CD4-positive, alpha-beta T cell treated with Interleukin-15 for 1 hour (primary cell): ENCODE data around the gene CDH12.

Source experiments
- DNase-seq: peaks from one replicate; pipeline ENCODE4 v3.0.0-alpha.2; 2020

Gene CDH12

DNA sequence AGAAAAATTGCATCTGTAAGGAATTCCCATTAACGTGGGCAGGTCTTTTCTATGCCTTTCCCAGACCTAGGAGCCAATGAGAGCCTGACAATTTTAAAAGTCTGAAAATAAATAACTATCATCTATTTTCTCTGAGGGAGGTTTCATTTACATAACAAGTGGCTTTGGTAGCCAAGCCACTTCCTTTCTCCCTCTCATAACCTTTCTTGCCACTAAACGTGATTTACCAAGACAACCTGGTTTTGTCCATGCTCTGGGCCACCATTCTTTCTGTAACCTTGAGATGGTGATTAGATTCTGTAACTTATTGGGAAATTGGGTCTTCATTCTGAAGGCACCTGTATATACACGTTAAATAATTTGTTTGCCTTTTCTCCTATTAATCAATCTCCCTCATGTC is 1046.9 kb downstream of the CDH12 start:
- DNase-seq, result no peak

DNA sequence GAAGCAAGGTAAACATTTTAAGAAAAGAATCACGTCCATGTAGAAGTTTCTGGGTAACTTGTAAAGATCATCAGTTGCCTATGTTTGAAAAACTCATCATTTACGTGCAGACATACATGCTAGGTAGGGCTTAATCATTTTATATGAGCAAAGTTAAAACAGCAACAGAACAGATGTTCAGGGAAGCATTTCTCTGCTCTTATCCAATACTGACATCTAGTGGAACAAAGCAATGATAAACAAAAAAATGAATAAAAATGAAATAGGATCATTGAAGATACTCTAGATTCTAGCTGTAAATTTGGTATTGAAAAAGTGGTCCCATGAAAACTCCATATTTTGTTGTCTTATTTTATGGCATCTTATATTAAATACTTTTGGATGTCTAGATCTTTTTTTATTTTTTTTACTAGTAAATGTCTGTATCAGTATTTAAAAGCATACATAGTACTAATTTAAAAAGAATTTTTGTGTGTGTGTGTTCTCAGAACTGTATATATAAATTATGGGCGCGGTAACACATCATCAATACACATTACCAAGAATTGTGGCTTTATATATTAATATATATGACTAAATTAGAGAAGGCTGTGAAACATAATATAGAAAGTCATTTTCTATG is 1050.2 kb downstream of the CDH12 start:
- no peak for DNase-seq

DNA sequence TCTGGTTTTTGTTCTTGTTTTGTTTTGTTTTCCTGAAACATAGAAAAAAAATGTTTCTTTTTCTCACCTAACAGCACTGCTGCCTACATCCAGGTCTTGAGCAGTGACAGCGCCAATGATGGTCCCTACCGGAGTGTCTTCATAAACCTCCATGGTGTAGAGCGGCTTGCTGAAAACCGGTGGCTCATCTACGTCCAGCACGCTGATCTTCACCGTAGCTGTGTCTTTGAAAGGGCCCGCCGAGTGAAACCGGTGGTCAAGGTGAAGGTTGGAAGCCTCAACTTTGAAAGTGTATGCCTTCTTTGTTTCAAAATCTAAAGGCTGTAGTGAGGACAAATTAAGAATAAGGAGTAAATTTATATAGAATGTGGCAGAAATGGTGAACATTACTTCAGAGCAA is 1051.0 kb downstream of the CDH12 start:
- no peak for DNase-seq

DNA sequence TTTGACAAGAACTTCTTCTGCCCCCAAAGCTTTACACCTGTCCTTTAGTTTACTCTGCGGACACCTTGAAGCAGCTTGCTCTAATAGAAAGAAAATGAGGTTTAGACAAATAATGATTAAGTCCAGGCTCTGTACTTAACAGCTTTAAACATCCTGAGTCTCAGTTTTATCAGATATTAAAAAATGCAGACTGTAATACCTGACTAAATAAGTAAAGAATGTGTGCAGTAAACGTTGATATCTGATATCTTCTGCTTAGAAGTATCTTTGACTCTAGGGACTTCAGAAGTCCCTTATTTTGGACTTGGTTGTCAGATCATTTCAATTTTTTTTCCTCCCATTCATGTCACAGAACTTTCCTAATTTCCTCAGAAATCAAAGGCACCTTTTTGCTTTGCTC is 1060.4 kb downstream of the CDH12 start:
- no peak for DNase-seq

DNA sequence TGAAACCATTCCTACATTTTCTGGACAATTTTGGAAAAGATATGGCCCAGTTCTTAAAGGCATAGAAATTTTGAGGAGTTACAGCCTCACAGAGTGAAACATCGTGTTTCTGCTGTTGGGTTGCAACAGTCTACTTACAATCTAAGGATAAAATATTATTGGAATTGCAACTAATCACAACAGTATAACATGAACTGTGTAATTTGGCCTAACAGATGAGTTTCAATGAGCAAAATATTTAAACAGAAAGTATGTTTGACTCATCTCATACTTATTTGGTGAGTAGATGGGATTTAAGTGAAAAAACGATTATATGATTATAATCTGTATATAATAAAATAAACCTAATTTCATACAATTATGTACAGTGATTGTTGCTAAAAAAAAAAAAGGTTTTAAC is 1061.8 kb downstream of the CDH12 start:
- DNase-seq, result no peak

DNA sequence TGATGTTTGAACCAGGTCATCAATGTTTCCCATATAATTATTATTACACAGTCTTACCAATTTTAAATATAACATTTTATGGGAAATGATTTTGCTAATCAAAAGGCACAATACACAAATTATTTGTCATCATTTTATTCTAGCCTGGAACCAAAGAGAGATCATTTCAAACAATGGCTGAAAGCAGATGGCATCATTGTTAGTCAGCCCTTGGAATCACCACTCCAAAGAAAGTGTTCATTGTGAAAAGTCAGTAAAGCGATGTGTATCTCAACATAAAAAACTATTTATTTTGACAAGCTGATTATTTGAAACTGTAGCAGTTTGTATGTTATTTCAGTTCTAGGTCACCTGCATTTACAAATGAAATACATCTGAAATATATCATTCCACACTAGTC is 1068.7 kb downstream of the CDH12 start:
- DNase-seq, result no peak

DNA sequence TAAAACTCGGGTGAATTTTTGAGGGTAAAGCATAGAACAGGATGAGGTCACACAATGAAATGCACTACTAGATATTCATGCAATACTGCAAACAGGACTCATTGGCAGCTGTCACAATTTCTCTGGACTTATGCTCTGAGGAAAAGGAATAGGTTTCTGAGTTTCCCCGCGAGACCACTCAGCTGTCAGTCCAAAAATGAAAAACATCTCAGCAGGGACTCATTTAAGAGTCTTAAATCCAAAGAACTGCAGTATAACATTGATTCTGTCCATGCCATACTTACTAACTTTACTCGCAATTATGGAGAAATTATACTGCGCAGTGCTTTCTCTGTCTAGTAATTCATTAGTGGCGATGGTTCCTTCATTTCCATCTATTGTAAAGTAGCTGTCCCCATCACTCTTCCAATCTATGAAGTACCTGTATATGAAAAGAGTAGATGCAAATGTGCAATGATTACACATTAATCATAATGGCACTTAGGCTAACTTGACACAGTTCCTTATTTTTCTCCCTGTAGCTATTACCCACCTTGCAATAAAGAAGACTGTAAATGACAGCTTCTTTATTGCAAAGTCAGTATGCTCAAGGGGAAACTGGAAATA is 1070.0 kb downstream of the CDH12 start:
- no peak for DNase-seq

DNA sequence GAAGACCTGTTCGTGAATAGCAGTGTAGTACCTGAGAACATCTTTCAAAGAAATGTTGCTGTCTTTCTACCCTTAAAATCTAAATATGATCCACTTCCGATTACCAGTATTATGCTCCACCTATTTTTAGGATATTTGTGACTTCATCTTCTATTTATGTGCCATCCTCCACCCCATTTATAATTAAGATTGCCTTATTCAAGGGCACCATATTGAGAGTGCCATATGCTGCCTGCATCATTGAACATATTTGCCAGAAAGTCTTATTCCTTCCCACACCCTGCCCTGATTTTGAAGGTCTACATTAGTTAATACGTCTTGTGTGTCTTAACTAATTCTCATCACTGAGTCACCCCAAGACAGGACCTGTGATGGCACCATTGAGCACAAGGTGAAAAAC is 1076.7 kb downstream of the CDH12 start:
- no peak for DNase-seq

DNA sequence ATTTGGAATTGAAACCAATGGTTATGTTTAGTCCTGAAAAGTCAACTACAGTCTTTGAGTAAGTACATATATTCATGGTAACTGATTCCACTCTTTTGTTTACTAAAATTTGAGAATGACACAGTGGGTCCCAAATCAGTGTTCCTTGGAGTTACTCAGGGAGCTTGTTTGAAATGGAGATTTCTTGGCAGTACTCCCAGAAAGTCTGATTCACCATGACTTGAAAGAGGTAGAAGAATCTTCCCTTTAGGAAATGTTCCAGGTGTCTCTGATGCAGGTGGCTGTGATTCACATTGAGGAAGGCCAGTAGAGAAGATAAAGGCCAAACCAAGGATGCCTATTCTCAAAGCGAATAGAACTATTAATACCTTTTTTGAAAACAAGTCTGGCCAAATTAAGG is 1078.3 kb downstream of the CDH12 start:
- no peak for DNase-seq

DNA sequence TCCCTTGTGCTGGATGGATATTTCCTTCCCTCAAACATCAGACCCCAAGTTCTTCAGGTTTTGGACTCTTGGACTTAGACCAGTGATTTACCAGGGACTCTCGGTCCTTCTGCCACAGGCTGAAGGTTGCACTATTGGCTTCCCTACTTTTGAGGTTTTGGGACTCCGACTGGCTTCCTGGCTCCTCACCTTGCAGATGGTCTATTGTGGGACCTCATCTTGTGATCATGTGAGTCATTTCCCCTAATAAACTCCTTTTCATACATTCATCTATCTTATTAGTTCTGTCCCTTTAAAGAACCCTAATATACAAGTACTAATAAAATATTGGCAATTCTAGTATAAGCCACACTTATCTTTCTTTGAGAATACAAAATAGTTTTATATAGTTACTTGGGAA is 1078.9 kb downstream of the CDH12 start:
- DNase-seq, result no peak

DNA sequence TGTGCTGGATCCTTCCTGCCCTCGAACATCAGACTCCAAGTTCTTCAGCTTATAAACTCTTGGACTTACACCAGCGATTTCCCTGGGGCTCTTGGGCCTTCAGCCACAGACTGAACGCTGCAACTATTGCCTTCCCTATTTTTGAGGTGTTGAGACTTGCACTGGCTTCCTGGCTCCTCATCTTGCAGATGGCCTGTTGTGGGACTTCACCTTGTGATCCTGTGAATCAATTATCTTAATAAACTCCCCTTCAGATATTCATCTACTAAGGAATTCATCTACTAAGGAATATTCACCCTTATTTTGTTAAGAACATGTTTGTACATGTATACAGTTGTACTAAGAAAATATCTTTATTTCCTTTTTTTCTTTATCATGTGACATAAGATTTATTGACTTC is 1079.7 kb downstream of the CDH12 start:
- no peak for DNase-seq

DNA sequence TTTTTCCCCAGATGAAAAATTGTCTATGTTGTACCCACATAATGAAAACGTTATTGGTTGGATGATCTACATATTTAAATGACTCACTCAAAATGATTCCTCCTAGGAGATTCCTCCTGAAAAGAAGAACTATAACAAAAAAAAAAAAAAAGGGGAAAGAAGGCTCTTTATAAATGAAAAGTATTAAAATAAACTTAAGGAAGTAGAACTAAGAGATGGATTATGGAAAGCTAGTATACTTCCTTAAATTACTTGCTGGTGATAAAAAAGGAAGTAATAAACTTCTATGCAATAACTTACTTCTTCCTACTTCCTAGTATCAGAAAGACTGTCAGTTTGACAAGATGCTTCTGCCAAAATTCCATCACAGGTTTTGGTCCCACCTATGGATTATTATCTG is 1087.7 kb downstream of the CDH12 start:
- DNase-seq, result no peak

DNA sequence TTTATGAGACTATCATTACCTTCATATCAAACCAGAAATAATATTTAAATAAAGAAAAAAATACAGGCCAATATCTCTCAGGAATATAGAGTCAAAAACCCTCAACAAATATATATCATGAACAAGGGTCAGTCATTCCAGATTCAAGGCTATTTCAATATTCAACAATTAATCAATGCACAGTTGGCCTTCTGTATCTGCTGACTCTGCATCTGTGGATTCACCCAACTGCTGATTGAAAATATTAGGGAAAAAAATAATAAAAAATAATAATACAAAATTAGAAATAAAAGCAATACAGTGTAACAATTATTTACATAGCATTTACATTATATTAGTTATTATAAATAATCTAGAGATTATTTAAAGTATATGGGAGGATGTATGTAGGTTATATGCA is 1114.0 kb downstream of the CDH12 start:
- no peak for DNase-seq

DNA sequence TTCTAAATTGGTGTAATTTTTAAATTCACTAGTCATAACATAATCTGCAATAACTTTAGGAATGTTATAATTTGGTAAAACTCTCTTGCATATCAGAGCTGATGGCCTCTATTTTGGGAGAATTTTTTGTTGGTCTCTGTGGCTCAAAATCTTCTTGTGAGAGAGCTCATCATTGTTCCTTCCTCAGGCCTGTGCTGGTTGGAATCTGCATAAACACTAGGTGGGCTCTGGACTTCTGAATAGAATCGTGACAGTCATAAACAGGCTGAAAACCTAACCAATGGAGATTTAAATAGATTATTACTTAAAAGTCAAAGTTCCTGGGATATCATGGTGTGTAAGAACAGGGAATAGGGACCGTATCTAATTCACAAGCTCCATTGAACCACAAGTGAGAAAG is 1129.6 kb downstream of the CDH12 start:
- no peak for DNase-seq

DNA sequence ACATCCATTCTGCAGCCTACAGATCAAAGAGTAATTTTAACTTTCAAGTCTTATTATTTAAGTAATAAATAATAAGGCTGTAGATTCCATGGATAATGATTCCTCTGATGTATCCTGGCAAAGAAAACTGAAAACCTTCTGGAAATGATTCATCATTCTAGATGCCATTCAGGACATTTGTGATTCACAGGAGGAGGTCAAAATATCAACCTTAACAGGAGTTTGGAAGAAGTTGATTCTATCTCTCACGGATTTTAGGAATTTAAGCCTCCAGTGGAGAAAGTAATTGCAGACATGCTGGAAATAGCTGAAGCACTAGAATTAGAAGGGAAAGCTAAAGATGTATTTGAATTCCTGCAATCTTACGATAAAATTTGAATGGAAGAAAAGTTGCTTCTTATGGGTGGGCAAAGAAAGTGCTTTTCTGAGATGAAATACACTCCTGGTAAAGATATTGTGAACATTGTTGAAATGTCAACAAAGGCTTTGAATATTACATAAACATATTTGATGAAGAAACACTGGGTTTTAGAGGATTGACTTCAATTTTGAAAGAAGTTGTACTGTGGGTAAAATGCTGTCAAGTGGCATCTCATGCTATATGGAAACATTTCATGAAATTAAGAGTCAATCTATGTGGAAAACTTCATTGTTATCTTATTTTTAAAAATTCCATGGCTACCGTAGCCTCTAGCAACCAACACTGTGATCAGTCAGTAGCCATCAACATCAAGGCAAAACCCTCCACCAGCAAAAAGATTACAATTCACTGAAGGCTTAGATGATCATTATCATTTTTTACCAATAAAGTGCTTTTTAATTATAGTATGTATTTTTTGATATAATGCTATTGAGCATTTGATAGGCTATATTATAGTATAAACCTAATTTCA is 1141.0 kb downstream of the CDH12 start:
- DNase-seq, result no peak

DNA sequence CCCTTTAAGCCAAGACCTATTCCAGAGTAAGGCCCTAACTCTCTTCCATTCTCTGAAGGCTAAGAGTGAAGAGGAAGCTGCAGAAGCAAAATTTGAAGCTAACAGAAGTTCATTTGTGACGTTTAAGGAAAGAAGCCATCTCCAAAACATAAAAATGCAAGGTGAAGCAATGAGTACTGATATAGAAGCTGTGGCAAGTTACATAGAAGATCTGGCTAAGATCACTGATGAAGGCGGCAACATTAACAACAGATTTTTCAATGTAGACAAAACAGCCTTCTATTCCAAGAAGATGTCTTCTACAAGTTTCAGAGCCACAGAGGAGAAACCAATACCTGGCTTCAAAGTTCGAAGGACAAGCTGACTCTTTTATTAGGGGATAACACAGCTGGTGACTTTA is 1143.4 kb downstream of the CDH12 start:
- no peak for DNase-seq

DNA sequence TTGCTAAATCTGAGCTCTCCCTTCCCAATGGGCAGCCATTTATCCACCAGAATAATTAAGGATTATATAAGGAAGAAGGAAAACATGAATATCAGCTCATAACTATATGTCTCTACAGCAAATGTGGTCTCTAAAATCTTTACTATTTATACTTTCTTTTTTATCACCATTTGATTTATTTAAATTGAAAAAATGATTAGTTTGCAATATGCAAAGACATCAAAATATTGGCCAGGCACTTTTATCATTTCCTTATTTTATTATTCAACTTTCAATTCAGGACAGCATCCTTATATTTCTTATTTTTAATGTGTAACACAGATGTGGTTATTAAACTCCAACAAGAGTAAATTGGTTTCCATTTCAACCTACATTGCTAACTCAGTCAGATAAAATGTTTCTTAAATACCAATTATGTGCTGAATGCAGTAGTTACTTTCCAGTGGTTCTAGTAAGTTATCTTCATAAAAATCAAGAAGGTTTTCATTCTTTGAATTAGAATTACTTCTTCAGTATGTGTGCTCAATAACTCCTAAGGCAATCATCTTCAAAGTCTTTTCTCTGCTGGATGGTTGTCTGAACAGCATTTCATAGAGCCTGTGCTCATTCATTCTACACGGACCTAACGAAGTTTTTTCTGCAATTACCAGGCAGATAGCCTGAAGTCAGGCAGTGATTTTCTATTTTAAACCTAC is 1148.0 kb downstream of the CDH12 start:
- DNase-seq, result no peak

DNA sequence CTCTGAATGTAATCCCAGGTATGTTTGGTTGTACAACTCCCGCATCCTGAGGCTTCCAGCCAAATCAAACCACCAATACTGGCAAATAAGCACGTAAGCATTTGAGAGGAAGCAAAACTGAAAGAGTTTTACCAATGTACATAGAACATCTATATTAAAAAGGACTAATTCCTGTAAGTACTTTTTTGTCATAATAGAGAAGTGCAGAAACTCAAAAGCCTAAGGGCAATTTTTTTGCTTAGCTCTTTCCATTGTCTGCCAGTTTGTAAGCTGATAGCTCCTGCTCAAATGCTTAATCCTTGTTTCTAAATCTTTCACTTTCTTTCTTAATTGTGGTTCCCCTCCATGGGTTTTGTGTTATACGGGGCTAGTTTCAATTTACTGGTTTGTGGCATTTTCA is 1151.8 kb downstream of the CDH12 start:
- DNase-seq, result no peak
